ENCODE measurements around the gene RHOU.

- TF ChIP-seq REST (IDR thresholded peaks at IDR 0.05; ENCODE audit: insufficient read depth in 1 of 2, low read depth in 2 of 2, low read length in 2 of 2) (no peak), TAF1 (IDR thresholded peaks at IDR 0.05; ENCODE audit: borderline replicate concordance, insufficient read depth, low read length) (no peak), POLR2AphosphoS5 (IDR thresholded peaks at IDR 0.05; ENCODE audit: low read depth, low read length) (no peak), FOXP2 (optimal IDR thresholded peaks at IDR 0.05; ENCODE audit: borderline replicate concordance, extremely low read depth, extremely low read length, insufficient read depth) (no peak)
Measured at GRCh38 chr1:228691211-228691610, 44.1 kb upstream of the RHOU start.

Data from PFSK-1 (cell line).